GM20431 (cell line): ENCODE measurements around the gene SPATA12.

Source experiments
- in situ Hi-C: fragments of 300-500 bp; cut with MseI, MboI; formaldehyde crosslinking; loops from one replicate; pipeline ENCODE4 v1.15.0; 2020; ENCODE audit warnings: low sequenced_read_pairs; ENCODE audit not compliant: unreplicated experiment

SPATA12 gene

DNA sequence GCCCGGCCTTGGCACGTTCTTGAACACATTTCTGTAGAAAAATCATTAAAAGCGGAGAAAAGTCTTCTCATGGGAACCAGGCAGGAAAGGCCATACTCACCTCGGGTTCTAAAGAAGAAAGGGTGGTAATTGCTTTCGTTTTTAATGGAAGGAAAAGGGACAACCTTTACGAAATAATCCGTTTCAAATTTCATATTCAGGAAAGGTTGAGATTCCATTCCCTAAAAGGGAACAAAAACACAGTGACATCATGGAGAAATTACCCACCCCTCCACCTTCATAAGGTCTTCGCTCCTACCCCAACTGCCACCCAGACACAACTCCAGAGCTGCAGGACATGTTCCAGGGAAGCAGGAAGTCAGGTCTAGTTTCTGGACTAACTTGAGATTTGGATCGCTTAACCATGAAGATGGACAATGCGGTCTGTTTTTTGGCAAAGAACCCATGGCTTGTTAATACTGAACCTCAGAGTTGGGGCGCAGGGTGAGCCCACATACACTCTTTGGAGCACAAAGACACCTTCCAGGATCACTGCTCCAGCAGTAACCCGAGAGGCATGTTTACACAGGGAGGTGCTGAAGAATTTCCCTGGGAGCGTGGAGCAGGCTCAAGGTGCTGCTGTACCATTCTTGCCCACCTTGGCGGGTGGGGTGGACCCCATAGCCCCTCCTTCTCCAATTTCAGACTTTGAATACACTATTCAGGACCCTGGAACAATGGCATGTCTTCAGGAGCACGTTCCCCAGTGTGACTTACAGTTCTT is 49.2 kb downstream of the SPATA12 start:
- in situ Hi-C loops, result no loop called here

- in situ Hi-C loops, result no loop called here
These were observed 49.8 kb downstream of the SPATA12 start for GRCh38 chr3:57110214-57110613.

- in situ Hi-C loops, result no loop called here
These were observed 50.3 kb downstream of the SPATA12 start for GRCh38 chr3:57110798-57111197.

GRCh38 chr3:57112206-57112605 is 51.7 kb downstream of the SPATA12 start:
- in situ Hi-C loops, result no loop called here

GRCh38 chr3:57116501-57116900 is 56.0 kb downstream of the SPATA12 start:
- in situ Hi-C loops, result no loop called here

- in situ Hi-C loops, result no loop called here
These were observed 57.8 kb downstream of the SPATA12 start for GRCh38 chr3:57118254-57118653.

DNA sequence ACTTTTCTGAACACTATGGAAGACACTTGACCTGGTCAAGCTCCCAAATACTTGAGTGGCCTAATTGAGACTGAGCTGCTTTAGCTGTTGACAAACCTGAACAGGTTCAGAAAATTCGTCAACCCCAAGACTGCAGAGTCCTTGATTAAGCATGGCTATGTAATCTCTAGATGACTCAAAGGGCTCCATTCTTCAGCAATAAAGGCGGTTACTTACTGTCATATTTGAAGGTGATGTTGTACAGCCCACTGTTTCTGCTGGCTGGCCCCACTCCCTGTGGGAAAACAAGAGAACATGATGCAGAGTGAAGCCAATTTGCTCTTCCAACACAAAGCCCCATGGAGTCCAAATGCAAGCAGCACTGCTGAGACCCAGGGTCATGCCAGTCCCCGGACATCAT is 59.6 kb downstream of the SPATA12 start:
- in situ Hi-C loops, result no loop called here

DNA sequence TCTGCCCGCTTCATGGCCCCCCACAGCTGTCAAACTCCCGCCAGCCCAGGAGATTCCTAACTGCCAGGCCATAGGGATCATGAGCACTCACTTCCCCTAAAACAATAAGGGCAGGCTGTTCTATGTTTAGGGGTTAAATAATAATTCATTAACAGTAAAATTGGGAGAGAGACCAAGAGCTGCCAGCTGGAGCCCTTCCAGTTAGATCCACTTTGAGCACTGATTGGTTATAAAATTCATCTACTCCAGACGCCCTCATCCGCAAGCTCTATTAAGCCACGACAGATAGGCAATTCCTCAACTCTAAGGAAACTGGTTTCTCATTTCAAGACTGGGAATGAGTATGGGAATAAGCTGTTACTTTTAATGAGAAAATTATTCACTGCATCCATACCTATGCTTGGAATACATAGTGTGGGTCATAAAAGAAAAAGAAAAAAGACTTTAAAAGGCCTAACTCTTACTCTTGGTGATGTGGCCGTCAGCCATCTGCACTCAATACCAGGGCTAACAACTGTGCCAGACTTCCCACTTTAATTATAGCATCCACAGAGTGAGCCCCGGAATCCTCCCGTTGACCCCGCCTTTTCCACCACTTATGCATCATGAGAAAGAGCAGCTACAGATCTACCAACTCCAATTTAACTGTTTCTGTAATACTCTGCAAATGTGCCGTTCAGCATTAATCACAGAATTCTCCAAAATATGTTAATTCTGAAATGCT is 60.1 kb downstream of the SPATA12 start:
- in situ Hi-C loops, result no loop called here
